HCT116 (cell line): Measurements from ENCODE around the gene PLCL2. TPM values are rescaled to one million over a fixed set of nuclear protein-coding genes. Genes with fewer than 3 reads are reported as not detected.

Experiments
- ATAC-seq: fragments of 200-7000 bp; cut with Tn5 transposase; 2 replicates; pipeline ENCODE4 v1.9.1; 2020; ENCODE audit warnings: mild to moderate bottlenecking, moderate library complexity
- BruUV-seq: library from RNA; stranded (reverse); fragments of 400-500 nt; replicated peaks from 2 replicates; lab custom pipeline; 2021; lab: Mats Ljungman, UMichigan
- CTCF ChIA-PET: fragments of 300-600 bp; sonication (Branson Sonifier 250); formaldehyde crosslinking; loops from one replicate; lab custom pipeline; 2021; ENCODE audit warnings: antibody characterized with exemption; lab: Charles Lee
- POLR2A ChIA-PET: fragments of 300-600, 350-600 bp; sonication (Branson Sonifier 250); formaldehyde crosslinking; loops from one replicate; lab custom pipeline; 2021; ENCODE audit warnings: antibody characterized with exemption; lab: Charles Lee
- RAD21 ChIA-PET, 2 experiments: fragments of 300-600 bp; sonication (Branson Sonifier 250); formaldehyde crosslinking; loops; one replicate each; lab custom pipeline; 2023; ENCODE audit warnings: low total read pairs in 2 of 2; ENCODE audit not compliant: uncharacterized antibody in 2 of 2, unreplicated experiment in 2 of 2, low non-redundant PET in 1 of 2; lab: Charles Lee
- DNase-seq: peaks from one replicate; pipeline ENCODE4 v3.0.0-alpha.2; 2010; ENCODE audit warnings: low read depth, low spot score
- H2AFZ ChIP-seq: fragments of 200-600 bp; shearing (Covaris generic), sonication (generic); 2 replicates; pipeline ENCODE4 v1.6.1; 2017; ENCODE audit warnings: low read depth, mixed run types, mixed read lengths, antibody characterized with exemption, low read length; ENCODE audit not compliant: poor library complexity, severe bottlenecking
- H3K27ac ChIP-seq: 2 replicates; pipeline ENCODE4 v1.5.1; 2012; ENCODE audit warnings: low read depth, low read length
- H3K27me3 ChIP-seq: fragments of 200-600 bp; sonication (generic); 2 replicates; pipeline ENCODE4 v1.6.1; 2016; ENCODE audit warnings: mixed run types, low read length, mixed read lengths; ENCODE audit not compliant: insufficient read depth
- H3K36me3 ChIP-seq, 2 experiments: fragments of 200-500 bp in 1 of 2; fragments of 200-600 bp in 1 of 2; sonication (Bioruptor generic) in 1 of 2; sonication (generic) in 1 of 2; 2 replicates each; pipeline versions ENCODE4 v1.5.1 to v1.6.1; 2014 to 2016; ENCODE audit warnings: low read length in 2 of 2, inconsistent platforms in 1 of 2, mixed read lengths in 1 of 2, mixed run types in 1 of 2; ENCODE audit not compliant: insufficient read depth in 2 of 2, control insufficient read depth in 1 of 2
- H3K4me1 ChIP-seq, 2 experiments: fragments of 200-600 bp in 1 of 2; sonication (generic) in 1 of 2; 2 replicates each; pipeline versions ENCODE4 v1.5.1 to v1.6.1; 2012 to 2017; ENCODE audit warnings: low read length in 2 of 2, inconsistent platforms in 1 of 2, mild to moderate bottlenecking in 1 of 2, mixed read lengths in 1 of 2, mixed run types in 1 of 2, moderate library complexity in 1 of 2; ENCODE audit not compliant: insufficient read depth in 2 of 2, control insufficient read depth in 1 of 2
- H3K4me2 ChIP-seq: fragments of 200-600 bp; sonication (generic); 2 replicates; pipeline ENCODE4 v1.6.1; 2017; ENCODE audit warnings: mixed run types, low read length, mixed read lengths
- H3K4me3 ChIP-seq, 2 experiments: fragments of 200-600 bp in 1 of 2; sonication (generic) in 1 of 2; replicated peaks in 1 of 2; 2 replicates each; pipeline ENCODE4 v1.5.1; 2011 to 2016; ENCODE audit warnings: low read length in 2 of 2, control low read depth in 1 of 2, low read depth in 1 of 2, mild to moderate bottlenecking in 1 of 2, mixed read lengths in 1 of 2, mixed run types in 1 of 2
- H3K79me2 ChIP-seq: fragments of 200-600 bp; sonication (generic); 2 replicates; pipeline ENCODE4 v1.6.1; 2017; ENCODE audit warnings: mild to moderate bottlenecking, mixed run types, low read length, moderate library complexity, mixed read lengths; ENCODE audit not compliant: insufficient read depth
- H3K9ac ChIP-seq: fragments of 200-600 bp; sonication (generic); 2 replicates; pipeline ENCODE4 v1.6.1; 2016; ENCODE audit warnings: low read length, mixed read lengths
- H3K9me2 ChIP-seq: fragments of 200-600 bp; sonication (generic), shearing (Covaris generic); 2 replicates; pipeline ENCODE4 v1.6.1; 2017; ENCODE audit warnings: mixed run types, mild to moderate bottlenecking, moderate library complexity; ENCODE audit not compliant: insufficient read depth
- H3K9me3 ChIP-seq, 2 experiments: fragments of 200-500 bp in 1 of 2; fragments of 200-600 bp in 1 of 2; sonication (Bioruptor generic) in 1 of 2; sonication (generic) in 1 of 2; 2 replicates each; pipeline ENCODE4 v1.6.1; 2014 to 2017; ENCODE audit warnings: low read length in 2 of 2, mixed read lengths in 2 of 2, inconsistent platforms in 1 of 2, low read depth in 1 of 2, mild to moderate bottlenecking in 1 of 2, mixed run types in 1 of 2, moderate library complexity in 1 of 2; ENCODE audit not compliant: control insufficient read depth in 1 of 2, insufficient read depth in 1 of 2
- H4K20me1 ChIP-seq: fragments of 200-600 bp; sonication (generic), shearing (Covaris generic); 2 replicates; pipeline ENCODE4 v1.6.1; 2017; ENCODE audit warnings: mixed run types, mild to moderate bottlenecking, moderate library complexity; ENCODE audit not compliant: insufficient read depth
- CEBPB ChIP-seq: IDR thresholded peaks from 2 replicates; pipeline ENCODE4 v1.6.1; 2012; ENCODE audit warnings: low read depth
- ELF1 ChIP-seq: IDR thresholded peaks from 2 replicates; pipeline ENCODE4 v1.6.1; 2012; ENCODE audit warnings: low read depth, borderline replicate concordance
- EZH2phosphoT487 ChIP-seq: fragments of 200-600 bp; IDR thresholded peaks from 2 replicates; pipeline ENCODE4 v1.6.1; 2018; ENCODE audit warnings: antibody characterized with exemption, borderline replicate concordance
- JUND ChIP-seq: IDR thresholded peaks from 2 replicates; pipeline ENCODE4 v1.6.1; 2012
- POLR2A ChIP-seq: IDR thresholded peaks from 2 replicates; pipeline ENCODE4 v1.7.0; 2011; ENCODE audit warnings: borderline replicate concordance; ENCODE audit not compliant: insufficient read depth, insufficient read length; ENCODE audit errors: extremely low read depth
- RAD21 ChIP-seq: IDR thresholded peaks from 2 replicates; pipeline ENCODE4 v1.6.1; 2012; ENCODE audit warnings: low read depth, mild to moderate bottlenecking
- SIN3A ChIP-seq: IDR thresholded peaks from 2 replicates; pipeline ENCODE4 v1.6.1; 2012; ENCODE audit warnings: low read depth
- TCF7L2 ChIP-seq: IDR thresholded peaks from 2 replicates; pipeline ENCODE4 v1.7.0; 2011; ENCODE audit warnings: borderline replicate concordance, inconsistent platforms; ENCODE audit not compliant: insufficient read depth, insufficient read length; ENCODE audit errors: extremely low read depth
- ZFX ChIP-seq: fragments of 450-650 bp; IDR thresholded peaks from 2 replicates; pipeline ENCODE4 v1.6.1; 2017
- ZNF274 ChIP-seq: fragments of 200-500 bp; sonication (Bioruptor generic); IDR thresholded peaks from 2 replicates; pipeline ENCODE4 v1.6.1; 2014; ENCODE audit warnings: mild to moderate bottlenecking, low read depth, low read length, inconsistent platforms
- intact Hi-C: fragments of 100-400 bp; cut with micrococcal nuclease; formaldehyde crosslinking; loops from 2 replicates; pipeline ENCODE4 v1.10.0; 2022
- total RNA-seq: library from RNA; stranded (reverse); gene quantifications from one replicate; pipeline ENCODE4 v1.2.1, GENCODE V29; 2021; ENCODE audit not compliant: unreplicated experiment
- TF ChIP-seq, protein P1 (sequence below): IDR thresholded peaks from 2 replicates; pipeline ENCODE4 v1.6.1; 2012
- TF ChIP-seq, protein P2 (sequence below): IDR thresholded peaks from 2 replicates; pipeline ENCODE4 v1.6.1; 2011; ENCODE audit warnings: mild to moderate bottlenecking, low read length, moderate library complexity; ENCODE audit not compliant: insufficient replicate concordance; ENCODE audit errors: extremely low read depth

PLCL2 gene
- total RNA-seq, 1 experiment from 2014 or later, result 2.2 TPM

GRCh38 chr3:17078926-17079465, 194.2 kb downstream of the PLCL2 start:
- no peak for ATAC-seq
- Histone ChIP-seq H3K4me1 (no peaks in the 10 kb centered on the region), H2AFZ (no peak overlapping the region), H3K9me2 (no peaks in the 10 kb centered on the region), H3K9me3 (no peaks in the 10 kb centered on the region), H3K36me3 (no peaks in the 10 kb centered on the region)
- no peak for DNase-seq
- ChIA-PET RAD21 (no interaction called here), CTCF (no interaction called here)
- intact Hi-C loops, result no loop called here
- TF ChIP-seq, protein P1, sequence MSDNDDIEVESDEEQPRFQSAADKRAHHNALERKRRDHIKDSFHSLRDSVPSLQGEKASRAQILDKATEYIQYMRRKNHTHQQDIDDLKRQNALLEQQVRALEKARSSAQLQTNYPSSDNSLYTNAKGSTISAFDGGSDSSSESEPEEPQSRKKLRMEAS, result no peak
- no peak for TF ChIP-seq ELF1
- TF ChIP-seq TCF7L2, result no peak
- TF ChIP-seq POLR2A, result no peak
- TF ChIP-seq CEBPB, result no peak
- TF ChIP-seq SIN3A, result no peak
- TF ChIP-seq ZFX, result no peak
- TF ChIP-seq, protein P2, sequence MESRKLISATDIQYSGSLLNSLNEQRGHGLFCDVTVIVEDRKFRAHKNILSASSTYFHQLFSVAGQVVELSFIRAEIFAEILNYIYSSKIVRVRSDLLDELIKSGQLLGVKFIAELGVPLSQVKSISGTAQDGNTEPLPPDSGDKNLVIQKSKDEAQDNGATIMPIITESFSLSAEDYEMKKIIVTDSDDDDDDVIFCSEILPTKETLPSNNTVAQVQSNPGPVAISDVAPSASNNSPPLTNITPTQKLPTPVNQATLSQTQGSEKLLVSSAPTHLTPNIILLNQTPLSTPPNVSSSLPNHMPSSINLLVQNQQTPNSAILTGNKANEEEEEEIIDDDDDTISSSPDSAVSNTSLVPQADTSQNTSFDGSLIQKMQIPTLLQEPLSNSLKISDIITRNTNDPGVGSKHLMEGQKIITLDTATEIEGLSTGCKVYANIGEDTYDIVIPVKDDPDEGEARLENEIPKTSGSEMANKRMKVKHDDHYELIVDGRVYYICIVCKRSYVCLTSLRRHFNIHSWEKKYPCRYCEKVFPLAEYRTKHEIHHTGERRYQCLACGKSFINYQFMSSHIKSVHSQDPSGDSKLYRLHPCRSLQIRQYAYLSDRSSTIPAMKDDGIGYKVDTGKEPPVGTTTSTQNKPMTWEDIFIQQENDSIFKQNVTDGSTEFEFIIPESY, result no peak
- TF ChIP-seq ZNF274, result no peak
- no peak for TF ChIP-seq JUND
- TF ChIP-seq EZH2phosphoT487, result no peak
- no peak for TF ChIP-seq RAD21
- TF ChIP-seq, all 23 proteins: peak for 0
- no peak overlapping the region for H3K27ac ChIP-seq
- no peaks in the 10 kb centered on the region for H4K20me1 ChIP-seq
- POLR2A ChIA-PET, result no interaction called here
- H3K4me3 ChIP-seq, result no peak overlapping the region
- H3K4me2 ChIP-seq, result no peak overlapping the region
- no peaks in the 10 kb centered on the region for H3K79me2 ChIP-seq
- H3K9ac ChIP-seq, result no peak overlapping the region
- no TSS peak for BruUV-seq
- H3K27me3 ChIP-seq, result no peaks in the 10 kb centered on the region
